Measurements from ENCODE around the gene GLI2. TPM values are rescaled to one million over a fixed set of nuclear protein-coding genes. Genes with fewer than 3 reads are reported as not detected.

GLI2 gene
- total and polyA plus RNA-seq, 2 of the 4 experiments (the other 2 are of a cell fraction): 3.8 to 26.0 TPM

DNA sequence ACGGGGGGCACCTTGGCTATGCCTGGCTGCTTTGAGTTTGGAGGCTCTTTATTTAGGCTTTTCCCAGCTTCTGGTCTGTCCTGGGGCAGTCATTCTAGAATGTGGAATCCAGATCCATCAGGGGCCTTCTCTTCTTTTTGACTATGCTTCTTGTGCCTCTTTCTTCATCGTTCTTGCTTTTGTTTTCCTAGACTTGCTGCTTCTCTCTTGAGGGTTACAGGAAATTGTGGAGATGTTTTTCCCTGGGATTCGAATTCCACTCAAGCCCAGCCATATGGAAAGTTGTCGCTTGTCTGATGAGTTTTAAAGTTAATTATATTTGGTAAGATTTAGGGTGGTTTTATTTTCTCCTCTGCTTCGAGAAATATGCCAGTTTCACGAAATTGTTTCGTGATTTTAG, 2.4 kb downstream of the GLI2 start:
- Histone ChIP-seq H3K4me1 (ENCODE audit: control insufficient read depth, insufficient read depth, low read length) (peaks cover 32% of the 10 kb centered on the region), H3K14ac (replicated peaks; ENCODE audit: low read depth, low read length) (peak overlapping the region; percentile 93), H4K20me1 (ENCODE audit: insufficient read depth, low read length) (peaks cover 46% of the 10 kb centered on the region), H3K9me3 (ENCODE audit: control insufficient read depth, insufficient read depth, low read length) (no peaks in the 10 kb centered on the region), H3K18ac (ENCODE audit: low read depth, low read length) (peak overlapping the region; percentile 18; the same call in 1 of the 2 replicates), H2BK20ac (ENCODE audit: low read depth, low read length) (0 out of 2 replicates have a peak overlapping the region, but pooled peaks have one; percentile 33), H2BK15ac (ENCODE audit: low read depth, low read length) (0 out of 3 replicates have a peak overlapping the region, but pooled peaks have one; percentile 35), H2AK5ac (ENCODE audit: low read depth, low read length) (peak overlapping the region; percentile 65), H2BK120ac (ENCODE audit: low read depth, low read length) (peak overlapping the region; percentile 90), H3K79me1 (ENCODE audit: low read depth in 1 of 2, low read length in 2 of 2) (peaks cover under 1 to 70% of the 10 kb centered on the region in 2 experiments; a peak in 3 of 4 replicates), H3K9ac (ENCODE audit: low read depth, low read length) (peak overlapping the region; percentile 91), H3K4ac (ENCODE audit: low read depth, low read length) (peak overlapping the region; percentile 94), H3K56ac (ENCODE audit: extremely low read depth, insufficient read depth, low read length) (peak overlapping the region; percentile 97; the same call in 1 of the 2 replicates), H3K27ac (ENCODE audit: insufficient read depth, low read length) (peak overlapping the region; percentile 98), H3K36me3 (ENCODE audit: control insufficient read depth, insufficient read depth, low read length) (no peaks in the 10 kb centered on the region), H3K4me3 (ENCODE audit: insufficient read depth, low read depth, low read length) (peak overlapping the region; percentile 93), H3K9me1 (ENCODE audit: insufficient read depth, low read length) (peaks cover 10% of the 10 kb centered on the region), H4K5ac (ENCODE audit: low read depth, low read length) (peak overlapping the region; percentile 8; the same call in 1 of the 2 replicates), H3K27me3 (ENCODE audit: control insufficient read depth, insufficient read depth, low read length) (no peaks in the 10 kb centered on the region), H3K23ac (ENCODE audit: low read depth, low read length) (peak overlapping the region; percentile 83; the same call in 1 of the 2 replicates), H4K8ac (ENCODE audit: low read depth in 2 of 2, low read length in 2 of 2) (peak overlapping the region; percentile 20 to 63; a peak in 2 of 4 replicates), H2AFZ (replicated peaks; ENCODE audit: low read length, poor library complexity) (peak overlapping the region; percentile 69), H2BK5ac (ENCODE audit: low read depth, low read length, poor library complexity, severe bottlenecking) (peak overlapping the region; percentile 96), H4K91ac (ENCODE audit: insufficient read depth, low read depth, low read length) (peak overlapping the region; percentile 88), H2AK9ac (replicated peaks; ENCODE audit: low read depth, low read length, poor library complexity) (peak overlapping the region; percentile 43), H3K4me2 (ENCODE audit: low read depth, low read length) (peak overlapping the region; percentile 85)
- intact Hi-C loops (cut with micrococcal nuclease) (loop anchor here (5.0 kb wide), 1 partner anchor 199 kb away; no protein-coding TSS in a partner anchor), in situ Hi-C loops (cut with MboI; ENCODE audit: low sequenced_read_pairs) (loop anchor here (10.0 kb wide), 1 partner anchor 77 kb away; no protein-coding TSS in a partner anchor), dilution Hi-C loops (cut with HindIII; ENCODE audit: low sequenced_read_pairs, unreplicated experiment) (no loop called here)
- POLR2A ChIA-PET (ENCODE audit: unreplicated experiment): no interaction called here
- DNase-seq (no peak), ATAC-seq (ENCODE audit: low read depth) (no peak)
- TF ChIP-seq CHD1 (IDR thresholded peaks at IDR 0.05; ENCODE audit: low read depth, low read length) (no peak), MAFK (IDR thresholded peaks at IDR 0.05; ENCODE audit: low read depth, low read length) (no peak), CEBPB (IDR thresholded peaks at IDR 0.05; ENCODE audit: low read depth, low read length) (no peak), CTCF (conservative IDR thresholded peaks at IDR 0.05; ENCODE audit: low read depth, low read length) (no peak), RAD21 (IDR thresholded peaks at IDR 0.05; ENCODE audit: low read length) (no peak), FOS (IDR thresholded peaks at IDR 0.05; ENCODE audit: low read depth, low read length) (no peak), RFX5 (IDR thresholded peaks at IDR 0.05; ENCODE audit: low read depth, low read length) (no peak), RCOR1 (IDR thresholded peaks at IDR 0.05; ENCODE audit: insufficient replicate concordance, low read length) (no peak), MAZ (IDR thresholded peaks at IDR 0.05; ENCODE audit: borderline replicate concordance, low read depth, low read length) (no peak), BHLHE40 (IDR thresholded peaks at IDR 0.05; ENCODE audit: low read depth, low read length) (no peak), POLR2A (IDR thresholded peaks at IDR 0.05; ENCODE audit: low read depth, low read length) (no peak), ELK1 (IDR thresholded peaks at IDR 0.05; ENCODE audit: borderline replicate concordance, low read depth, low read length) (no peak), MXI1 (IDR thresholded peaks at IDR 0.05; ENCODE audit: borderline replicate concordance, low read depth, low read length) (no peak), NFE2L2 (IDR thresholded peaks at IDR 0.05; ENCODE audit: low read depth, low read length) (no peak)
- TF ChIP-seq, protein P1, sequence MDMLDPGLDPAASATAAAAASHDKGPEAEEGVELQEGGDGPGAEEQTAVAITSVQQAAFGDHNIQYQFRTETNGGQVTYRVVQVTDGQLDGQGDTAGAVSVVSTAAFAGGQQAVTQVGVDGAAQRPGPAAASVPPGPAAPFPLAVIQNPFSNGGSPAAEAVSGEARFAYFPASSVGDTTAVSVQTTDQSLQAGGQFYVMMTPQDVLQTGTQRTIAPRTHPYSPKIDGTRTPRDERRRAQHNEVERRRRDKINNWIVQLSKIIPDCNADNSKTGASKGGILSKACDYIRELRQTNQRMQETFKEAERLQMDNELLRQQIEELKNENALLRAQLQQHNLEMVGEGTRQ (IDR thresholded peaks at IDR 0.05; ENCODE audit: low read depth, low read length): no peak
- 80% methylated on average over 1 of the region's 7 CpGs; no CpG with 5 or more reads in 1 of the 2 experiments for WGBS, 2 experiments (ENCODE audit: extremely low coverage in 2 of 2, insufficient read length in 1 of 2)
- CTCF ChIA-PET: interaction anchor here (0.6 kb wide), 1 partner anchor 48 kb away, joined by 3 read pairs; no protein-coding TSS in a partner anchor
- BruUV-seq (replicated peaks): no TSS peak

All from IMR-90 (cell line).